HUES64 (cell line): ENCODE results near the gene CRELD2.

Source experiments
- H3K27ac ChIP-seq: 2 replicates; pipeline ENCODE4 v1.7.0; 2013; ENCODE audit warnings: low read depth, low read length, inconsistent platforms
- H3K27me3 ChIP-seq: 2 replicates; pipeline ENCODE4 v1.6.1; 2013; ENCODE audit warnings: mild to moderate bottlenecking, low read length; ENCODE audit not compliant: insufficient read depth
- H3K36me3 ChIP-seq: 2 replicates; pipeline ENCODE4 v1.6.1; 2013; ENCODE audit warnings: mild to moderate bottlenecking, low read length; ENCODE audit not compliant: insufficient read depth
- H3K4me1 ChIP-seq: 2 replicates; pipeline ENCODE4 v1.6.1; 2013; ENCODE audit warnings: mild to moderate bottlenecking, low read length, moderate library complexity; ENCODE audit not compliant: insufficient read depth
- H3K4me3 ChIP-seq: 2 replicates; pipeline ENCODE4 v1.5.1; 2013; ENCODE audit warnings: mild to moderate bottlenecking, low read length, moderate library complexity
- H3K9ac ChIP-seq: 2 replicates; pipeline ENCODE4 v1.6.1; 2013; ENCODE audit warnings: mild to moderate bottlenecking, low read depth, low read length
- H3K9me3 ChIP-seq: 2 replicates; pipeline ENCODE4 v1.6.1; 2013; ENCODE audit warnings: low read depth, low read length; ENCODE audit not compliant: insufficient read depth
- WGBS: fragments of 150-250, 120-280 bp; methylation state at CpG from one replicate; pipeline ENCODE4 v1.1.7; 2013; ENCODE audit warnings: missing lambda C conversion rate; 5-methylcytosine and 5-hydroxymethylcytosine counted together

CRELD2 gene

DNA sequence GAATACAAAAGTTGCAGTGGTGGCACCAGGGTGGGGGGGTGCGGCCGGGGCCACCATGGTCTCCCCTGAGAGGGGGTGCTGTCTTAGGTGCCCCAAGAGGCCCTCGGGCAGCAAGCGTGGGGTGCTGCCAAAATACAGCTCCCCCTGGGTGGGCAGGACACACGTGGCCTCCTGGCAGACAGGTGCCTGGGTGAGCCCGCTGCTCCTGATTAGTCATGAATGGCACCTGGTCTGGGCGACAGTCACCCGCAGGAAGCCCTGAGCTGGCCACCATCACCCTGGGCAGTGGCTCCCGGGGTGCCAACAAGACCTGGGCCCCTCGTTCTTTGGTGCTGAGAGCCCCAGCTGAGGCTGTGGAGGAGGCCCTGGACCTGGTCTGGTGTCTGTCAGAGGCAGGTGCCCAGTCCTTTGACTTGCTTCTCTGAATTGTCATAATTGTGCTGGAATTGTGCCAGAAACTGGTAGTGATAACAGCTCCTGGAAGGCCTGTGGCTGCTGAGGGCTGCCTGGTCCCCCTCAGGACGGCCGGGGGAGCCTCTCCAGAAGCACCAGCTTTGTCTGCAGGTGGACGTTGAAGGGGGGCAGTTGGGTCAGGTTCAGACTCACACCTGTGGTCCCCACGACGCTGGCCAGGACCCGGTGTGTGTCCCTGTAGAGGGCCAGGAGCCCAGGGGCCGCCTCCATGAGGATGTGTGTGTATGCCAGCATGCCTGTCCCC lies 15.0 kb upstream of the CRELD2 start:
- WGBS: 94% methylated on average over 17 of the region's 17 CpGs
- H3K9ac ChIP-seq: no peak overlapping the region
- no peaks in the 10 kb centered on the region for H3K27me3 ChIP-seq
- H3K27ac ChIP-seq: no peak overlapping the region
- no peaks in the 10 kb centered on the region for H3K9me3 ChIP-seq
- H3K4me1 ChIP-seq: no peaks in the 10 kb centered on the region
- peaks cover 33% of the 10 kb centered on the region for H3K36me3 ChIP-seq
- H3K4me3 ChIP-seq: no peak overlapping the region

DNA sequence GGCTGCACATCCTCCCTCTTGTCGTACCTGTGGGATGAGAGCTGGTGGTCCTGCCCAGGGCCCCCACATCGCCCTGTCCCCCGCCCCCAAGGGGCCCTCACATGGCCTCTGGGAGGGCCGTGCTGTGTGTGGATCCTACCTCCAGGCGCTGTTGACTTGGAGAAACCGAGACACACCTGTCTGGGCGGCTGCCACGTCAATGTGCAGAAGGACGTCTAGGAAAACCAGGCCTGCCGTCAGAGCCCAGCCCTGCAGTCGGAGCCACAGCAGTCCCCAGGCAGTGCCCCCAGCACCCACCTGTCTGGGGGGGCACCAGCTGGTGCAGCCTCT lies 14.4 kb upstream of the CRELD2 start:
- Histone ChIP-seq H3K36me3 (peaks cover 34% of the 10 kb centered on the region), H3K27ac (no peak overlapping the region), H3K27me3 (no peaks in the 10 kb centered on the region), H3K9ac (no peak overlapping the region), H3K4me3 (no peak overlapping the region), H3K9me3 (no peaks in the 10 kb centered on the region), H3K4me1 (no peaks in the 10 kb centered on the region)
- 93% methylated on average over 11 of the region's 11 CpGs for WGBS

DNA sequence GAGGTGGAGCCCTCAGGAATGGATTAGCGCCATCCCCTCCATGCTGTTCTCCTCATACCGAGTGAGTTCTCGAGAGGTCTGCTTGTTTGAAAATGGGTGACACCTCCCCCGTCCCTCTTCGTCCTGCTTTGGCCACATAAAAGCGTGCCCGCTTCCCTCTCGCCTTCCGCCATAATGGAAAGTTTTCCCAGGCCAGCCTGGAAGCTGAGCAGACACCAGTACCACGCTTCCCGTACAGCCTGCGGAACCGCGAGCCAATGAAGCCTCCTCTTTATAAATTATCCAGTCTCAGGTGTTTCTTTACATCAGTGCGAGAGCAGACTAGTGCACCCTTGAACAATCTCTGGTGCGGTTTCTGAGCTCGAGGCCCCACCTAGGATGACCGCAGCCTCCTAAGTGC lies 13.0 kb upstream of the CRELD2 start:
- no peaks in the 10 kb centered on the region for H3K9me3 ChIP-seq
- no peak overlapping the region for H3K9ac ChIP-seq
- H3K27ac ChIP-seq: no peak overlapping the region
- WGBS: 93% methylated on average over 18 of the region's 18 CpGs
- no peaks in the 10 kb centered on the region for H3K27me3 ChIP-seq
- peaks cover 35% of the 10 kb centered on the region for H3K36me3 ChIP-seq
- no peak overlapping the region for H3K4me3 ChIP-seq
- no peaks in the 10 kb centered on the region for H3K4me1 ChIP-seq

DNA sequence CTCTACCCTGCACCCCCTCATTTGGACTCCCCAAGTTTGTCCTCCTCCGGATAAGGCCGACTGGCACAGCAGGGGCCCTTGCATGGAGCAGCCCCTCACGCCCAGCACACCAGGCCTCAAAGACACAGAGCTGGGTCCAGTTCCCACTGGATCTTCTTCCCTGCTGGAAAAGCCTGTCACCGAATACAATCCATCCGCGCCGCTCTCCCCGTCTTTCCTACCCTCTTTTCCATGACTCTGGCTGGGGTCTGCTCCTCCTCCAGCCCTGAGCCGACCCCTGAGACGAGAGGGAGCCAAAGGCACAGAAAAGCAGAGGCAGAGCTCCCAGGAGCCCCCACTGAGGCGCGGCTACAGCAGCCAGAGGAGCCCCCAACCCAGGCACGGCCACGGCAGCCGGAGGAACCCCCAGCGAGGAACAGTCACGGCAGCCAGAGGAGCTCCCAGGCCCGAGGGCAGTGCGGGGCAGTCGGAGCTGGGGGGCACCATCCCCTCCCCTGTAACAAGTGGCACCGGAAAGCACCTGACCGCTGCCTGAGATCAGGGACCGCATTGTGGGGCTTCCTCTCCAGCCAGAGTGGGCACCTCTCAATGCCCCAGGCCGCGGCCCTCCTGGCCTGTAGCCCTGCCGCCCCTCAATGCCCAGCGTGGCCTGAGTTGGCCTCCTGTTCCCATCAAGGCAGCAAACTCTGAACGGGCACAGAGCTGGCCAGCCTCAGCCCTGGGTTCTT lies 12.2 kb upstream of the CRELD2 start:
- Histone ChIP-seq H3K36me3 (peaks cover 35% of the 10 kb centered on the region), H3K4me3 (no peak overlapping the region), H3K9ac (no peak overlapping the region), H3K9me3 (no peaks in the 10 kb centered on the region), H3K27ac (no peak overlapping the region), H3K4me1 (no peaks in the 10 kb centered on the region), H3K27me3 (no peaks in the 10 kb centered on the region)
- WGBS: 94% methylated on average over 28 of the region's 28 CpGs

DNA sequence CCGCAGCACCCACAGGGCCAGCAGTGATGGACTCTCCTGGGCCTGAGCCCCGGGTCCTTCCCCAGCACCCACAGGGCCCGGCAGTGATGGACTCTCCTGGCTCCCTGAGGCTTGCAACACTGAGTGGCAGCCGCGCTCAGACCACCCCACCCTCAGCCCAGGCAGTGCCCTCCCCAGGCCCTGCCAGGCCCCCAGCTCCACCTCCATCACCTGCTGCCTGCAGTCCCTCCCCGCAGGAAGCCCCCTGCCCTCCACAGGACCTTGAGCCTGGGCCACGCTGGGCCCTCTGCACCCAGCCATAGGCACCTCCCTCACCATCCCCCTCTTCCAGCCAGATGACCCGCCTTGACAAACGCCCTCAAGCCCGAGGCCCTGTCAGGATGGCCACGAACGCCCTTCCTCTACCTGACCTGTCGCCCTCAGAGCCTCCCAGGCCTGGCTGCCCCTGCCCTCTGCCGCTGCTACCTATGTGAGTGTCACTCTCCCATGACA lies 11.6 kb upstream of the CRELD2 start:
- WGBS: 94% methylated on average over 14 of the region's 14 CpGs
- no peak overlapping the region for H3K27ac ChIP-seq
- no peaks in the 10 kb centered on the region for H3K4me1 ChIP-seq
- no peak overlapping the region for H3K9ac ChIP-seq
- no peaks in the 10 kb centered on the region for H3K27me3 ChIP-seq
- H3K36me3 ChIP-seq: peaks cover 29% of the 10 kb centered on the region
- no peak overlapping the region for H3K4me3 ChIP-seq
- no peaks in the 10 kb centered on the region for H3K9me3 ChIP-seq

DNA sequence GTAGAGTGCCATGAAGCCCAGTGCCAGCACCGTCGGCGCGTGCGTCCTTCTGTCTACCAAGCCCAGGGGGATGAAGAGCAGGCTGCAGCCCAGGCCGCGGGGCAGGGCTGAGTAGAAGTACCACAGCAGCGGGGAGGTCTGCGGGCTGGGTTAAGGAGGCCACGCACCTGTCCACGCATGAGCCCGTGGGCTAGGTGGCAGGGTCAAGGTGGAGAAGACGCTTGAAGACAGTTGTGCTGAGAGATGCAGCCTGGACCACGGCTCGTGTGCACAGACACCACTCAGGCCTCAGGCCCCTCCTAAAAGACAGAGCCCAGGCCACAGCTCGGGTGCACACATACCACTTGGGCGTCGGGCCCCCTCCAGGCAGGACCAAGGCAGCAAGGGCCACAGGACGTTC lies 10.6 kb upstream of the CRELD2 start:
- H3K9ac ChIP-seq: no peak overlapping the region
- peaks cover 28% of the 10 kb centered on the region for H3K36me3 ChIP-seq
- no peaks in the 10 kb centered on the region for H3K9me3 ChIP-seq
- H3K4me1 ChIP-seq: no peaks in the 10 kb centered on the region
- H3K27me3 ChIP-seq: no peaks in the 10 kb centered on the region
- WGBS: 95% methylated on average over 19 of the region's 19 CpGs
- no peak overlapping the region for H3K27ac ChIP-seq
- no peak overlapping the region for H3K4me3 ChIP-seq

DNA sequence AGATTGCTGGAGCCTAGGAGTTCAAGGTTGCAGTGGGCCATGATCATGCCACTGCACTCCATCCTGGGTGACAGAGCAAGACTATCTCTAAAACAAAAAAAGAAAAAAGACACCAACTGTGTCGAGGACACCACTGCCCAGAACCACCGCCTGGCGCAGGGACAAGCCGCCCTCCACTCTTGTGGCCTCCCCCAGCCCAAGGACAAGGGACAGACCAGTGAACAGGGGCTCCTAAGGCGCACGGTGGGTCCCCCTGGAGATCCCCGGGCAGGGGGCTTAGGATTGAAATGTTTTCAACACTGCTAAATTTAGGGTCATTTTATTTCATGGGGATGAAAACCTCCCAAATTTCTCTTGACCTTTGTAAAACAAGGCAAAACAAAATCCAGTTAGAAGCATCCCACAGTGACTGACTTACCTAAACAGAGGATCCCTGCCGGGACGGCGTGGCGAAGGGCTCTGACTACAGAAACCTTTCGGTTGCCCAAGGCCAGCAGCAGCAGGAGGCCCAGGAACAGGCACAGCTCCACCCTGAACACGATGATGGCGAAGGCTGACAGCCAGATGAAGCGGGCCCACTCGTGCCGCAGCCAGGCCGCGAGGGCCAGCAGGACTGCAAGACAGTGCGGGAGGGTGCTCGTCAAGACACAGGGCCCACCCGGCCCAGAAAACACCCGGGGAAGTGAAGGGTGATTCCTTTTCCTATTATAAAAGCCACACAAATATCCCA lies 8.8 kb upstream of the CRELD2 start:
- H3K4me1 ChIP-seq: no peaks in the 10 kb centered on the region
- no peak overlapping the region for H3K27ac ChIP-seq
- H3K36me3 ChIP-seq: peaks cover 27% of the 10 kb centered on the region
- H3K9ac ChIP-seq: no peak overlapping the region
- no peak overlapping the region for H3K4me3 ChIP-seq
- H3K27me3 ChIP-seq: no peaks in the 10 kb centered on the region
- no peaks in the 10 kb centered on the region for H3K9me3 ChIP-seq
- WGBS: 94% methylated on average over 23 of the region's 23 CpGs

DNA sequence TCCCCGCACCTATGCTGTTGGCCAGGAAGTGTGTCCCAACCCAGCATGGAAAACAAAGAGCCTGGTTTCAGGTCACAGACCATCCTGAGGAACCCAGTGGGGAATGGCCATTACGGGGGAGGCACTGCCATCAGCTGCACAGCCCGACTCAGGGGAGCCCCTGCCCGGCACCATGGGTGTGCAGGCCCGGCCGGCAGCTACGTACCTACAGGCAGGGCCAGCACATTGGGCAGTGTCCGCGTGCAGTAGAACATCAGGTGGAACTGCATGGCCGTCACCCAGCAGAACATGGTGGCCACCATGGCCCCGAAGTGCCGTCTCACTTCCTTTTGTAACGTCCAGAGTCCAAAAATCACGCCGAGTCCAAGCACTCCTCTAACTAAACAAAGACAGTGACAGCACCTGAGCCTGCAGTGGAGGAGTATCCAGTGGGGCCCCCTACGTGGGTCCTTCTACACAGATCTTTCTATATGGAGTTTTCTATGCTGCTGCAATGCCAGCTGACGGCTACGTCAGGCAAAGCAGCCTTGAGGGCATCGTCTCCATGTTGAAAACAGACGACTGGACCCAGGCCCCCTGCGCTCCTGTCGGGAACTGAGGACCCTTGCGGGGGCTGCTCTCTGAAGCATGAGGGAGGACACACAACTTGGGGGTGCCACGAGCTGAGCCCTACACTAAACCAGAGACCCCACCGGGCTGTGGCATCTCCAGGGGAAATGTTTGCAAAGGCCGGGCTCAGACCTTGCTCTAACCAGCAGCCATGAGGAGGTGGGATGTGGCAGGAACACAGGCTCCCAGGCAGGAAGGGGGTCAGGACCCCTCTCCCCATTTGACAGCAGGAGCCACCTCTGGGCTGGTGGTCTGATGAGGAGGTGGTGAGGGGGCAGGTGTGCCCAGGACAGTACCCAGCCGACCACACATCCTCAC lies 7.9 kb upstream of the CRELD2 start:
- peaks cover 27% of the 10 kb centered on the region for H3K36me3 ChIP-seq
- WGBS: 96% methylated on average over 27 of the region's 27 CpGs

DNA sequence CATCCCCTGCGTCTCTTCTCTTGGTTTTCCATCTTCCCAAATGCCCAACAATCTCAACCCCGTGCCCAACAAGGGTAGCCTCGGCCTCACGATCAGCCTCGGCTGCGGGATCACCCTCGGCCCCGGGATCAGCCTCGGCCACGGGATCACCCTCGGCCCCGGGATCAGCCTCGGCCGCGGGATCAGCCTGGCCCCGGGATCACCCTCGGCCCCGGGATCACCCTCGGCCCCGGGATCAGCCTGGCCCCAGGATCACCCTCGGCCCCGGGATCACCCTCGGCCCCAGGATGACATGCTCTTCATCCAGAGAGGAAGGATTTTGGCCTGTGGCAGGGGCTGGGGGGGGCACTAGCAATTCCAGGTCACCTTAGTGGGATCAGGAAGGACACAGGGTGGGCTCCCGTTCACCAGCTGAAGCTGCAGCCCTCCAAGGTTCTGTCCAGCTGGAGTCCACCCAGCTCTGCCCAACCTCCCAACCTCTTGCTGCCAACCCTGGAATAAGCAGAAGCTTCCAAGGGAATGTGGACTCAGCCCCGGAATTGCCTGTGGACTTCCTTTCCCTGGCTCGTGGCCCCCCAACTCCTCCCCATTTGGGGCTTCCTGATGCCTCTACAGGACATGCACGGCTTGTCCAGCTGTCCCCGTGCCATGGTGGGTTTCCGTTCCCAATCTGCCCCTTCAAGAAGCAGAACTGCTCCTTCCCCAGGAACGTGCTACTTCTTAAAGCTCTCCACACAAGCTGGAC lies 6.4 kb upstream of the CRELD2 start:
- H3K27me3 ChIP-seq: no peaks in the 10 kb centered on the region
- H3K27ac ChIP-seq: no peak overlapping the region
- H3K4me3 ChIP-seq: no peak overlapping the region
- H3K9ac ChIP-seq: no peak overlapping the region
- 96% methylated on average over 30 of the region's 30 CpGs for WGBS
- peaks cover 27% of the 10 kb centered on the region for H3K36me3 ChIP-seq
- no peaks in the 10 kb centered on the region for H3K4me1 ChIP-seq
- H3K9me3 ChIP-seq: no peaks in the 10 kb centered on the region

More for the DNA sequence above, 7.9 kb upstream of the CRELD2 start:
- Histone ChIP-seq H3K27ac (no peak overlapping the region), H3K4me1 (no peaks in the 10 kb centered on the region), H3K27me3 (no peaks in the 10 kb centered on the region), H3K4me3 (no peak overlapping the region), H3K9ac (no peak overlapping the region), H3K9me3 (no peaks in the 10 kb centered on the region)

DNA sequence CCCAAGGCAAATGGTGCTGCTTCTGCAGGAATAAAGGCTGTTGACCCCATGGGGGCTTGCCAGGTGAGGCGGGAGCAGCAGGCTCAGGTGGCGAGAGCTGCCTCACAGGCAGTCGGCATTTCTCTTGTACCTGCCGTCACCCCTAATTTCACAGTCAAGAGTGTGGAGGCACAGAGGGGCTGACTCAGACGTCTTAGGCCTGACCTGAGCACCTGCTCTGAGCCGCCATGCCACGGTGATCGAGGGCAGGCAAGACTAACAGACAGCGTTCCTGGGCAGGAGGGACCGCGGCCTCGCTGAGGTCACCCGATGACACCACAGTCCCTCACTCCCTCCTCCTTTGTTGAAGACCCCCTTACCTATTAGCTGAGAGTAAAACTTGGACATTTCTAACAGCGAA lies 5.4 kb upstream of the CRELD2 start:
- Histone ChIP-seq H3K9ac (no peak overlapping the region), H3K27ac (no peak overlapping the region), H3K36me3 (peaks cover 20% of the 10 kb centered on the region), H3K4me3 (no peak overlapping the region), H3K9me3 (no peaks in the 10 kb centered on the region), H3K4me1 (no peaks in the 10 kb centered on the region), H3K27me3 (no peaks in the 10 kb centered on the region)
- 93% methylated on average over 14 of the region's 14 CpGs for WGBS
